HepG2 (cell line): Measurements from ENCODE around the gene OBSL1. TPM values are rescaled to one million over a fixed set of nuclear protein-coding genes. Genes with fewer than 3 reads are reported as not detected.
A peak's percentile ranks its signal among the peaks of the same experiment; 100 is the strongest.

ENCODE experiments used
- ASH2L ChIP-seq: fragments of 300-600, 200-600 bp; sonication (generic); IDR thresholded peaks from 2 replicates; pipeline ENCODE4 v1.7.0; 2017; ENCODE audit warnings: low read depth, mild to moderate bottlenecking, moderate library complexity, mixed read lengths, low read length; ENCODE audit not compliant: insufficient read length
- BRCA1 ChIP-seq: sonication (generic); formaldehyde crosslinking; IDR thresholded peaks from 2 replicates; pipeline ENCODE4 v1.4.0; 2020; ENCODE audit warnings: missing genetic modification reagents
- CENPBD1 ChIP-seq: sonication (generic); formaldehyde crosslinking; IDR thresholded peaks from 2 replicates; pipeline ENCODE4 v1.8.0; 2022; ENCODE audit warnings: missing genetic modification reagents, low read depth, mild to moderate bottlenecking, borderline replicate concordance
- CENPX ChIP-seq: sonication (generic); formaldehyde crosslinking; IDR thresholded peaks from 2 replicates; pipeline ENCODE4 v1.9.0; 2021; ENCODE audit warnings: mild to moderate bottlenecking, missing genetic modification reagents, moderate library complexity
- GABPB1 ChIP-seq: IDR thresholded peaks from 2 replicates; pipeline ENCODE4 v1.6.1; 2016; ENCODE audit warnings: mild to moderate bottlenecking, missing genetic modification reagents, moderate library complexity, missing compliant biosample characterization
- KAT8 ChIP-seq: IDR thresholded peaks from 2 replicates; pipeline ENCODE4 v1.6.1; 2016; ENCODE audit warnings: missing genetic modification reagents, missing compliant biosample characterization
- MXD4 ChIP-seq: IDR thresholded peaks from 2 replicates; pipeline ENCODE4 v1.6.1; 2016; ENCODE audit warnings: mild to moderate bottlenecking, missing biosample characterization, missing genetic modification reagents
- PAWR ChIP-seq: sonication (generic); formaldehyde crosslinking; IDR thresholded peaks from 2 replicates; pipeline ENCODE4 v1.4.0; 2020; ENCODE audit warnings: missing genetic modification reagents, mild to moderate bottlenecking, borderline replicate concordance
- PAX8 ChIP-seq: sonication (generic); formaldehyde crosslinking; IDR thresholded peaks from 2 replicates; pipeline ENCODE4 v1.8.0; 2022; ENCODE audit warnings: mild to moderate bottlenecking, missing genetic modification reagents, borderline replicate concordance
- PHF5A ChIP-seq: IDR thresholded peaks from one replicate; pipeline ENCODE4 v1.6.1; 2018; ENCODE audit warnings: low read depth, missing genetic modification reagents; ENCODE audit not compliant: unreplicated experiment
- SALL1 ChIP-seq: sonication (generic); formaldehyde crosslinking; IDR thresholded peaks from 2 replicates; pipeline ENCODE4 v1.8.0; 2022; ENCODE audit warnings: mild to moderate bottlenecking, missing genetic modification reagents
- SP2 ChIP-seq: sonication (generic); formaldehyde crosslinking; IDR thresholded peaks from 2 replicates; pipeline ENCODE4 v1.5.1; 2020; ENCODE audit warnings: mild to moderate bottlenecking, missing genetic modification reagents
- SRSF1 ChIP-seq: fragments of 200-400 bp; formaldehyde crosslinking; optimal IDR thresholded peaks from 2 replicates; pipeline ENCODE3; 2017; ENCODE audit warnings: mild to moderate bottlenecking, low read depth, low read length, moderate library complexity
- STAG1 ChIP-seq: sonication (generic); formaldehyde crosslinking; IDR thresholded peaks from 2 replicates; pipeline ENCODE4 v1.4.0; 2020; ENCODE audit warnings: missing genetic modification reagents
- THYN1 ChIP-seq: sonication (generic); formaldehyde crosslinking; IDR thresholded peaks from 2 replicates; pipeline ENCODE4 v1.8.1; 2023; ENCODE audit warnings: low read depth, mild to moderate bottlenecking, moderate library complexity, missing genetic modification reagents, borderline replicate concordance
- ZBTB7B ChIP-seq: sonication (generic); formaldehyde crosslinking; IDR thresholded peaks from 2 replicates; pipeline ENCODE4 v1.4.0; 2020; ENCODE audit warnings: missing genetic modification reagents
- ZNF160 ChIP-seq: sonication (generic); formaldehyde crosslinking; IDR thresholded peaks from 2 replicates; pipeline ENCODE4 v1.8.0; 2022; ENCODE audit warnings: mild to moderate bottlenecking, inconsistent platforms, missing genetic modification reagents
- ZNF230 ChIP-seq: sonication (generic); formaldehyde crosslinking; IDR thresholded peaks from 2 replicates; pipeline ENCODE4 v1.4.0; 2020; ENCODE audit warnings: mild to moderate bottlenecking, missing genetic modification reagents
- ZNF430 ChIP-seq: sonication (generic); formaldehyde crosslinking; IDR thresholded peaks from 2 replicates; pipeline ENCODE4 v1.9.0; 2021; ENCODE audit warnings: mild to moderate bottlenecking, missing genetic modification reagents
- ZNF547 ChIP-seq: sonication (generic); formaldehyde crosslinking; IDR thresholded peaks from 2 replicates; pipeline ENCODE4 v1.5.1; 2020; ENCODE audit warnings: mild to moderate bottlenecking, missing genetic modification reagents
- ZNF563 ChIP-seq: sonication (generic); formaldehyde crosslinking; IDR thresholded peaks from 2 replicates; pipeline ENCODE4 v1.8.0; 2022; ENCODE audit warnings: mild to moderate bottlenecking, moderate library complexity, missing genetic modification reagents
- ZNF615 ChIP-seq: sonication (generic); formaldehyde crosslinking; IDR thresholded peaks from 2 replicates; pipeline ENCODE4 v1.5.0; 2020; ENCODE audit warnings: mild to moderate bottlenecking, missing genetic modification reagents, borderline replicate concordance
- ZNF782 ChIP-seq: sonication (generic); formaldehyde crosslinking; IDR thresholded peaks from 2 replicates; pipeline ENCODE4 v1.4.0; 2020; ENCODE audit warnings: missing genetic modification reagents, mild to moderate bottlenecking, borderline replicate concordance
- ZNF792 ChIP-seq: IDR thresholded peaks from 2 replicates; pipeline ENCODE4 v1.6.1; 2016
- ZNF839 ChIP-seq: sonication (generic); formaldehyde crosslinking; IDR thresholded peaks from 2 replicates; pipeline ENCODE4 v1.4.0; 2020; ENCODE audit warnings: missing genetic modification reagents, mild to moderate bottlenecking, borderline replicate concordance
- ZNF878 ChIP-seq: sonication (generic); formaldehyde crosslinking; IDR thresholded peaks from 2 replicates; pipeline ENCODE4 v1.8.1; 2023; ENCODE audit warnings: mild to moderate bottlenecking, missing genetic modification reagents, moderate library complexity
- ZSCAN30 ChIP-seq: sonication (generic); formaldehyde crosslinking; IDR thresholded peaks from 2 replicates; pipeline ENCODE4 v1.5.0; 2020; ENCODE audit warnings: mild to moderate bottlenecking, missing genetic modification reagents
- polyA plus RNA-seq, 8 experiments: library from polyadenylated mRNA; depleted of rRNA in 3 of 8; stranded (reverse) in 7 of 8; unstranded in 1 of 8; fragments of >200 nt; fragmentation: Illumina TruSeq in 4 of 8; extraction: Trizol in 4 of 8; gene quantifications; 2 replicates each; pipeline versions ENCODE4 v1.2.1 to v1.2.3, GENCODE V29; 2011 to 2016; ENCODE audit warnings: low read depth in 4 of 8, missing spikeins in 1 of 8, mixed read lengths in 1 of 8; ENCODE audit not compliant: insufficient read depth in 1 of 8
- total RNA-seq, 5 experiments: library from RNA; depleted of rRNA; stranded (reverse); fragments of >200 nt; fragmentation: Illumina TruSeq; extraction: Trizol; gene quantifications; 2 replicates each; pipeline ENCODE4 v1.2.3, GENCODE V29; 2016; ENCODE audit warnings: low read depth in 1 of 5
- TF ChIP-seq, protein P1 (sequence below): IDR thresholded peaks from 2 replicates; pipeline ENCODE4 v1.4.0; 2020; ENCODE audit warnings: mild to moderate bottlenecking, missing genetic modification reagents

OBSL1 gene
- total and polyA plus RNA-seq, 2 of the 13 experiments (the other 11 are each of a cell fraction or from before 2014, with no cell fraction given) = 86.7 to 218 TPM

DNA sequence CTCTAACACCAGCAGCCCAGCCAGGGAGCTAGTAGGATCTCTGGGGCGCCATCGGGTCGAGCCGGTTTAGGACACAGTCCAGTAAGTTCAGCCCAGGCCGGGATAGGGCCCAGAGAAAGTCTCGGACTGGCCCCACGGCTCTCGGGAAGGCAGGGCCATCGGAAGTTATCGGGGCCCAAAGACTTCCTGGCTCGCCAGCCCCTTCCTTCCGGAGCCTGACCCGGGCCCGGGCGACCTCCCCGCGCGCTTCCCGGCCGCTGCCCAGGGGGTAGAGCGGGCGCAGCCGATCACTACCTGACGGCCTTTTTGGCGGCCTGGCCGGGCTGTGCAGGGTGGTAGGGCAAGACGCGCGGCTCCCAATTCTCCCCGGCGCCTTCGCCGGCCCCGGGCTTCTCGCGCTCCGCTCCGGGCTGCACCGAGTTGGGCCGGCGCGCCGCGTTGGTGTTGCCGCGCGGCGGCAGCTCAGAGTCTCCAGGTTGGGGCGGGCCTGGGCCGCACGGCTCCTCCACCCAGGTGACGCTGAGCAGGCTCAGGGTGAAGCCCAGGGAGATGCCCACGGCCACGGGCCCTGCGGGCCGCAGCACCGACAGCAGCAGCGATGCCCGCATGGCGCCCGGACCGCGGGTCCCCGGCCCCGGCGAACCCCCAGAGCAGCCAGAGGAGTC, 28.3 kb downstream of the OBSL1 start (continued):
- TF ChIP-seq, protein P1, sequence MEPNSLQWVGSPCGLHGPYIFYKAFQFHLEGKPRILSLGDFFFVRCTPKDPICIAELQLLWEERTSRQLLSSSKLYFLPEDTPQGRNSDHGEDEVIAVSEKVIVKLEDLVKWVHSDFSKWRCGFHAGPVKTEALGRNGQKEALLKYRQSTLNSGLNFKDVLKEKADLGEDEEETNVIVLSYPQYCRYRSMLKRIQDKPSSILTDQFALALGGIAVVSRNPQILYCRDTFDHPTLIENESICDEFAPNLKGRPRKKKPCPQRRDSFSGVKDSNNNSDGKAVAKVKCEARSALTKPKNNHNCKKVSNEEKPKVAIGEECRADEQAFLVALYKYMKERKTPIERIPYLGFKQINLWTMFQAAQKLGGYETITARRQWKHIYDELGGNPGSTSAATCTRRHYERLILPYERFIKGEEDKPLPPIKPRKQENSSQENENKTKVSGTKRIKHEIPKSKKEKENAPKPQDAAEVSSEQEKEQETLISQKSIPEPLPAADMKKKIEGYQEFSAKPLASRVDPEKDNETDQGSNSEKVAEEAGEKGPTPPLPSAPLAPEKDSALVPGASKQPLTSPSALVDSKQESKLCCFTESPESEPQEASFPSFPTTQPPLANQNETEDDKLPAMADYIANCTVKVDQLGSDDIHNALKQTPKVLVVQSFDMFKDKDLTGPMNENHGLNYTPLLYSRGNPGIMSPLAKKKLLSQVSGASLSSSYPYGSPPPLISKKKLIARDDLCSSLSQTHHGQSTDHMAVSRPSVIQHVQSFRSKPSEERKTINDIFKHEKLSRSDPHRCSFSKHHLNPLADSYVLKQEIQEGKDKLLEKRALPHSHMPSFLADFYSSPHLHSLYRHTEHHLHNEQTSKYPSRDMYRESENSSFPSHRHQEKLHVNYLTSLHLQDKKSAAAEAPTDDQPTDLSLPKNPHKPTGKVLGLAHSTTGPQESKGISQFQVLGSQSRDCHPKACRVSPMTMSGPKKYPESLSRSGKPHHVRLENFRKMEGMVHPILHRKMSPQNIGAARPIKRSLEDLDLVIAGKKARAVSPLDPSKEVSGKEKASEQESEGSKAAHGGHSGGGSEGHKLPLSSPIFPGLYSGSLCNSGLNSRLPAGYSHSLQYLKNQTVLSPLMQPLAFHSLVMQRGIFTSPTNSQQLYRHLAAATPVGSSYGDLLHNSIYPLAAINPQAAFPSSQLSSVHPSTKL (CRISPR knock-in tag) = no peak
- TF ChIP-seq ZSCAN30 (CRISPR knock-in tag) (no peak), ZBTB7B (CRISPR knock-in tag) (0 out of 2 replicates have a peak, but pooled peaks have one; percentile 23), ZNF230 (CRISPR knock-in tag) (peak; percentile 33; the same call in 1 of the 2 replicates), KAT8 (no peak), PAWR (CRISPR knock-in tag) (no peak), ZNF547 (no peak; the same call in 1 of the 2 replicates), CENPBD1 (no peak), PAX8 (no peak), CENPX (CRISPR knock-in tag) (no peak), THYN1 (CRISPR knock-in tag) (no peak), BRCA1 (CRISPR knock-in tag) (no peak), GABPB1 (CRISPR knock-in tag) (peak; percentile 60), SP2 (CRISPR knock-in tag) (no peak), ZNF563 (CRISPR knock-in tag) (peak; percentile 84), ZNF878 (CRISPR knock-in tag) (no peak), MXD4 (CRISPR knock-in tag) (no peak), ZNF839 (CRISPR knock-in tag) (no peak; the same call in 1 of the 2 replicates), ZNF615 (CRISPR knock-in tag) (no peak), PHF5A (CRISPR knock-in tag) (no peak), ZNF782 (no peak), SRSF1 (no peak), ZNF430 (CRISPR knock-in tag) (no peak; the same call in 1 of the 2 replicates), ASH2L (peak; percentile 78), SALL1 (no peak), ZNF792 (peak; percentile 54; the same call in 1 of the 2 replicates), ZNF160 (CRISPR knock-in tag) (no peak), STAG1 (CRISPR knock-in tag) (peak; percentile 2; the same call in 1 of the 2 replicates)
